HG03571 (cell line): ENCODE measurements around the gene S100A8.
"Not testable (repeated sequence)": the region's sequence is repeated elsewhere in the genome, so short reads cannot be mapped to it uniquely, and the experiment has no call there.

ENCODE experiments used
- ATAC-seq: cut with Tn5 transposase; IDR thresholded peaks from one replicate; pipeline ENCODE4 v1.9.1; 2021; ENCODE audit not compliant: unreplicated experiment

Gene S100A8

DNA sequence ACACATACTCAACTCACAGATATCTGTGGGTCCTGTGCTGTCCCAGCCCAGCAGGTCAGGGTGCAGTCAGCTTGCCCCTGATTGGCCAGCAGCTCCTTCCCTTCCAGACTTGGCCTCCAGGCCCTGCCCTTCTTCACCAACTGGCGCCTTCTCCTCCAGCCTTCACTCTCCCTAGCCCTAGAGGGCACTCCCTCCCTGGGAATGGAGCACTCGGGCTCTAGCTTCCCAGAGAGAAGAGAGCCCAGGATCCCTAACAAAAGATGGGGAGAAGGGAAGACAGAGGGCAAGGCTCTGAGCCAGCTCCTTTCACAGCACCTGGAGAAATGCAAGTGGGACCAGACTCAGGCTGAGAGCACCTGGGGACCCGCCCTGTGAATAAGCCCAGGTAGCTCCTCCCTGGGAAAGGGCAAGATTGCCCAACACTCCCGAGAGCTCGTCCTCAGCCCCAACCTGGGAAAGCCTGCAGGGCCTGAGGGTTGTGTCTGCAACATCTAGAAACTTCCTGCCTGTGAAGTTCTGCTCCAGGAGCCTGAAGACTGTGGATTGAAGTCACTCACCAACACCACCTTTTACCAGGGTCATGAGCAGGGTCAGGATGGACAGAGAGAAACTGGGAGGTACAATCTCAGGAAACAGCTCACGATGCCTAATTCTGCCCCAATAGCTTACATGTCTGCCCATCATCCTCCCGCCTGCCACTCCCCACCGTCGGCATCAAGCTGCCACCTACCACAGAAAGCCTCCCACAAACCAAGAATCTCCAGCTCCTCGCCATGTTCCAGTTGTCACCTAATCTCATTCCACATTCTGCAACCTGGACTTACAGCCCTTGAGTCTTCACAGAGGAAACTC lies 42.1 kb downstream of the S100A8 start, which contains the start of gene PGLYRP4:
Gene PGLYRP4 (minus strand): TSS at position 331 of the 852 bp plus-strand sequence. CDS start 909 bp downstream, outside the sequence.
- no peak for ATAC-seq

DNA sequence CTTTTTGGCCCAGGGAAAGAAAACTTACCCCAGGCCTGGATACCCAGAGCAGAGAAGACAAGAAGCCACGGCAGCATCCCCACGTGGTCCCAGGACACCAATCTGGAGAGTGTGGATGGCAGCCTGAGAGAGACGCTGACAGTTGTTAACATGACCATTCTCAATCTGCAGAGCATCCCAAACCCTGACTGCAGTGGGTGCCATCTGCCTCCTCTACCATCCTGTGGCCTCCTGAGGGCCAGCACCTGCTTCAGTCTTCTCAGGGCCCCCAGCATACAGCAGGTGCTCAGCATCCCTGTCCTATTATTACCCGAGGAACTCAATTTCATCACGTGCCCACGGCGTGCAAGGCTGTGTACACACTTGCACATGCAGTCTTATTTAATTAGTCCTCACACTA lies 43.0 kb downstream of the S100A8 start:
- no peak for ATAC-seq

DNA sequence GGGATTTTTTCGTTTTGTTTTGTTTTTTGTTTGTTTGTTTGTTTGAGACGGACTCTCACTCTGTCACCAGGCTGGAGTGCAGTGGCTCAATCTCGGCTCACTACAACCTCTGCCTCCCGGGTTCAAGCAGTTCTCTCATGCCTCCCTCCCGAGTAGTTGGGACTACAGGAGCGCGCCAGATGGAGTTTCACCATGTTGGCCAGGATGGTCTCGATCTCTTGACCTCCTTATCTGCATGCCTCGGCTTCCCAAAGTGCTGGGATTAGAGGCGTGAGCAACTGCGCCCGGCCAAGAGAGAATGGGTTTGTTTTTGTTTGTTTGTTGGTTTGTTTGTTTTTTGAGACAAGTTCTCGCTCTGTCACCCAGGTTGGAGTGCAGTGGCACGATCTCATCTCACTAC lies 43.8 kb downstream of the S100A8 start:
- not testable (repeated sequence) for ATAC-seq

DNA sequence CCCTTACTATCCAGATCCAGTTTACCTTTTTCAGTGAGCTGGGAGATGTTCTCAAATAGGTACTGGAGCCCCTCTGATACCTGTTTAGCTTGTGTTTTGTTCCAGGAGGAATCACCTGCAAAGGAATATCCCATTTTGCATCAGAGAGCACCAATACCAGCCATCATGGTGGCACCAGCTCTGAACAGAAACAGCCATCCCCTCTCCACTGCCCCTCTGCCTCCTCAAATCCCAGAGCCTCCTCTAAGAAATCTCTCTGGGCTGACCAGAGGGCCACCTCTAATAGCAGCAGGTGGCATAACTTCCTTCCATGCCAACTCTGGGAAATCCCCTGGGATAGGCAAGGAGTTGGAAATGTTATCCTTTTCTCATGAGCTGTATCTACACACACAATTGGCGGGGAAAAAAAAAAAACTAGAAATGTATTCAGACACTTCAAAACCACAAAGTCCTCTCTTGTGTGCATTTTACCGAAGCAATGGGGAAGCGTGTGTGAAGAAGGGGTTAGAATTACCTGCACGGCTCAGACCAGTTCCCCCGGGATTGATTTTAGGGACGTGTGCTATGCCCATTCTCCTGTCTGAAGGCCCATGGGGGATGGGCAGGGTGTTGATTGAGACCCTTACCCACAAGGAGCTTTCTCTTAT lies 44.7 kb downstream of the S100A8 start:
- no peak for ATAC-seq

DNA sequence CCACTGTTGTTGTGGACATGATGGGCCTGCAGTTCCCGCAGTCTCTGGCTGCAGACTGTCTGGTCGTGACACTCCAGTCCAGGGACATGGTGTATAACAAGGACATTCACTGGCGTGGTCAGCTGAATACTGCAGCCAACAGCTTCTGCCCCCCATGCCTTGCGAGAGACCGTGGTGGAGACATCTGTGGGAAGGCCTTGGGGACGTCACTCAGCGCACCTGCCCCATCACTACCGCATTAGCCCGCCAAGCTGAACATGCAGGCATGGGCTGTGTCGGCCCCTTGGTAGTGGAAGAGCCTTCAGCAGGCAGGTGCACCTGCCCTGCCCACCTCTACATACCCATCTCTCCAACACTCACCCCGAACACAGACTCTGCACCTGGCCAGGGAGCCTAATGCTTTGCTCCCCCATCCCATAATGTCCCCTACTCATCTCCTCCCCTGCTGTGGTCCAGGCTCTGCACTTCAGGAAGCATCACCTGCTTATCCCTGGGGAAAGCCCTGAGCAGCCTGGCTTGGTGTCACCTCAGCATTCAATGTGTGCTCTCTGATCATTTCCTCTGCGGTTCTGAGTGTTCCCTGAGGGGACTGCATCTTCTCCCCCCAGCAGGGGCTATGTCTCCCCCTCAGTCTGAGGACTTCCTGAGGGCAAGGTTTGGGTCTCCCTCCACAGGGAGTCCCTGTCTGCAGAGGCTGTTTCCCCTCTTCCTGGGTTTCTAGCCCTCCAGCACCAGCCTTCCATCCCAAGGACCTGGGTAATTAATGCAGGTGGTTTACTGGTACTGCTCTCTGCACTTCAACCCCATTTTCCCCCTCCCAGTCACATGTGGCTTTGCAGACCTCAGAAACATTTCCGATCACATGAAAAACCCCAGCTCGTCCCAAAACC lies 45.4 kb downstream of the S100A8 start:
- no peak for ATAC-seq

DNA sequence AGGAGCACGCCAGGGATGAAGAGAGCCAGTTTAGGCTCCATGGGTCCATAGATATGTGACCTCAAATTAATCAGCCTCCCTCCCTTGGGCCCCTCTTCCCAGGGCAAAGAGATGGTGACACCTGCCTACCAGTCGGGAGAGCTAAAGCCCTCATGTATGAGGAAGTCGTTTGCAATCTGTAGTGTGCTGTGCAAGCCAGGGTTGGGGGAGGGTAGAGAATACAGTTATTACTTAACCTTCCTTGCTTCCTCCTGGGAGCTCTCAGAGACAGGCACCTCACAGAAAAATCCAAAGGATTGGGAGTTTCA lies 46.2 kb downstream of the S100A8 start:
- ATAC-seq, result no peak

DNA sequence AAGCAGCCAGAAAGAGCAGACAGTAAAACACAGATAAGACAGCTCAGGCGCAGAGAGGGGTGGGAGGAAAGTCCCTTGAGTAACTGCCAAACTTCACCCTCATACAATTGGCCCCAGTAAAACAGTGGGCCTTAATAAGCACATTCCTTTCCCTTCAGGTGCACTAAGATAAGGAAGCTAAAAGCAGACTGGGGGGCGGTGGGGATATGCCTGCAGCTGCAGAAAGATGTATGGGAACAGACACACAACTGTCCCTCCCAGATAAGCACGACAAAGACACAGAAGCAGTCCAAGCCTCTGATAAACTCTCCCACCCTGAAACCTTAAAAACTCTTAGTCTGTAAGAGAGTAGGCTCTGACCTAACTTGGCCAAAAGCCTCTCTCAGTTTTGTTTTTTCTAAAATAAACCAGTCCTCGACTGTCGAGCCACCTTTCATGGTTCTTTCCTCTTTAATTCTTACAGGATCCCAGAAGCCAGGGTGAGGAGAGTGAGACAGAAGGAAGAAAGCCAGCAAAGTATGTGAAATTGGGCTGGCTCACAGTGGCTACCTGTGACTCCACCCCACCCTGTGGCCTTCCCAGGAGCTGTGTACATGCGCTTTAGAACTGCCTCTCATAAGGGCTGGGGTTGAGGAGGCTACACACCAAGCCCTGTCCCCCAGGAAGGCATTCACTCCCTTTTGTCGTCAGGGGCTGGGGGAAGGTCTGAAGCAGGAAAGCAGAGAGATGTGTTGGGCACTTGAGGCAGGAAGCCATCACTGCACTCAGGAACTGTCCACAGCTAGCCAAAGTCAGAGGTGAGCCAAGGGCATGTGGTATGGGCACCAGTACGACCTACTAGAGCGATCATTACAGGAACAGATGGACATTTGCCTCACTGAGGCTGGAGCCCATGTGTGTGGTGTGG lies 46.8 kb downstream of the S100A8 start:
- ATAC-seq, result no peak

DNA sequence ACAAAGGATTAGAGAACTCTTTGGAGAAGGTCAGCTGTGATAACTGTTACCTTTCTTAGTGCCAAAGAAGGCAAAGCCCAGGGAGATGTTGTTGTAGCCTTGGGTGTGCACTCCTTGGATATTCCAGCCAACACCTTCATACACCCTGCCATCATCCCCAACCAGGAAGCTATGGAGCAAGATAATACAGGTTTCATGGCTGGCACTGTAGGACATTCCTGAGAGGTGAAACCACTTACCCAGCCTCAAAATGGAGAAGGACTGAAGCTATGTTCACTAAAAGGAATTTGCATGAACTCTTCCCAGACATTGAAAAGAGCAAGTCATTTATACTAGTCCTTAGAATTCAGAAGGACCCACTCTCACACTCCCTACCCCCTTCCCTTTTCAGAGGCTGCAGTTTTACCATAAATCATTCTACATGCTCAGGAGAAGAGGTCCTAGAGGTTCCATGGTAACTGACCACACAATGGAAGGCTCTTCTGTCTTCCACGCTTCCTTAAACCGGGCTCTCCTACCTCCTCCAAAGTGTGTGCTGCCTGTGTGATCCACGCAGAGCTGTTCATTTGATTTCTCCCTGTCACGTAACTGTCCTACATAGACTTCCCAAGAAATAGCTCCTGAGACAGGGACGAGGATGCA lies 47.7 kb downstream of the S100A8 start:
- ATAC-seq, result no peak

DNA sequence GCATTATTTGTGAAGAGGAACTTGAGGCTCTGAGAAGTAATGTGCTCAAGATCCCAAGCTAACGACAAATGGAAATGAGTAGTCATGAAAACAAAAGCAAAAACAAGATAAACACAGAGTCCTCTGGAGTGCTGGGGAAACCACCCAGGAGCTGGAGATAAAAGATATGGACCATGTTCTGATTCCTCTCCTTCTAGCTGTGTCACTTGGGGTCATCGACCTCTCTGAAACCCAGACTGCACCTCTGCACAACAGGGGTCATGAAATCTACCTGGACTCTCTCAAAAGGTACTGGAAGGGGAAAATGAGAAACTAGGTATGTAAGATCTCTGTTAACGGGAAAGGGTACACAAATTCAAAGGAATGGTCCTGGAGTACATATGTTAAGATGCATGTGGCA lies 48.7 kb downstream of the S100A8 start:
- no peak for ATAC-seq

DNA sequence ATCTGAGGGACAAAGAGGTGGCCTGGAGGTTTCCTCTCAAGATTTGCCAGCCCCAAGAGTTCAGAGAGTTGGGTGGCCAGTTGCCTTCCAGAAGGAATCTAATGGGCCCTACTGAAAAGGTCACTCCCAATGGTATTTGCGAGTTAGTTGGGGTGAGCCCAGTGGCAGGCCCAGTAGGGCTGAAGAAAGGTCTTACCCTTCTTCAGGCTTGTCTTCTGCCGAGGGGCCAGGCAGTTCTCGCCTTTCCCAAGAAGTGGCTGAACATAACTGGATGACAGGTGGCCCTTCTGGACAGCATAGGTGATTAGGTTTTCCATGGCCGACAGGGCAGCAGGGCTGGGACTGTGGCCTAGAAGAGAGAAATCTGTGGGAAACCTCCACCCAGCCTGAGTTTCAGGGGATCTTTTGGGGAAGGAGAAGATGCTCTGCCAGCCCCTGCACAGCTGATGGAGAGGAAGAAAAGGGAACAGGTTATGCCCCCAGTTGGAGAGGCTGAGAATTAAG lies 49.4 kb downstream of the S100A8 start:
- ATAC-seq, result no peak

DNA sequence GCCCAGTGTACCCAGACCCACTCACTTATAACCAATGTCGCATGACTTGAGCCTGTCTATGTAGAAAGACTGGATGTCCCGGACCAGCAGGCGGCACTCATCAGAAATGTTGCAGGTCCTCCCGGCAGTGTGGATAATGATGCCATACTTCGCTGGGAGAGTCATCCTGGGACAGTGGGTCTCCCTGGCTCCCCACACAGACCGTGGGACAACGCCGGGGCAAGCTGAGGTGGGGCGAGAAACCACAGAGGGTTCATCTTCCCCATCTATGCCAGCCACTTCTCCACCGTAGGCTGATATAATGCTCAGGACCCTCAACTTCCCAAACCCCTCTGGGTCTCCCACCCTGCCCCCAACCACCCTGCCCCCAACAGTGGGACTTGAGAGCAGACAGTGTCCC lies 50.5 kb downstream of the S100A8 start:
- ATAC-seq, result no peak
